ENCODE data around the gene GRB14.
"Not testable (repeated sequence)": the region's sequence is repeated elsewhere in the genome, so short reads cannot be mapped to it uniquely, and the experiment has no call there.

GRB14 gene

GRCh38 chr2:164561991-164562390, 59.3 kb downstream of the GRB14 start:
- Histone ChIP-seq H3K9me3 (ENCODE audit: control insufficient read depth, low read length) (no peaks in the 10 kb centered on the region), H3K4me1 (ENCODE audit: control insufficient read depth, insufficient read depth, low read length, poor library complexity, severe bottlenecking) (no peaks in the 10 kb centered on the region), H3K36me3 (ENCODE audit: control insufficient read depth, insufficient read depth, low read length) (no peaks in the 10 kb centered on the region), H3K27me3 (replicated peaks; ENCODE audit: control insufficient read depth, insufficient read depth, low read length, poor library complexity, severe bottlenecking) (no peaks in the 10 kb centered on the region), H3K27ac (ENCODE audit: insufficient read depth, low read length, poor library complexity, severe bottlenecking) (no peak overlapping the region), H3K4me3 (ENCODE audit: insufficient read depth, low read depth, low read length, poor library complexity, severe bottlenecking) (no peak overlapping the region)
- DNase-seq, result no peak

GRCh38 chr2:164561416-164561815, 59.9 kb downstream of the GRB14 start:
- no peaks in the 10 kb centered on the region for H3K36me3 ChIP-seq (ENCODE audit: control insufficient read depth, insufficient read depth, low read length)
- no peak overlapping the region for H3K27ac ChIP-seq (ENCODE audit: insufficient read depth, low read length, poor library complexity, severe bottlenecking)
- H3K27me3 ChIP-seq (replicated peaks; ENCODE audit: control insufficient read depth, insufficient read depth, low read length, poor library complexity, severe bottlenecking), result no peaks in the 10 kb centered on the region
- H3K4me3 ChIP-seq (ENCODE audit: insufficient read depth, low read depth, low read length, poor library complexity, severe bottlenecking), result no peak overlapping the region
- no peaks in the 10 kb centered on the region for H3K4me1 ChIP-seq (ENCODE audit: control insufficient read depth, insufficient read depth, low read length, poor library complexity, severe bottlenecking)
- no peak for DNase-seq
- no peaks in the 10 kb centered on the region for H3K9me3 ChIP-seq (ENCODE audit: control insufficient read depth, low read length)

DNA sequence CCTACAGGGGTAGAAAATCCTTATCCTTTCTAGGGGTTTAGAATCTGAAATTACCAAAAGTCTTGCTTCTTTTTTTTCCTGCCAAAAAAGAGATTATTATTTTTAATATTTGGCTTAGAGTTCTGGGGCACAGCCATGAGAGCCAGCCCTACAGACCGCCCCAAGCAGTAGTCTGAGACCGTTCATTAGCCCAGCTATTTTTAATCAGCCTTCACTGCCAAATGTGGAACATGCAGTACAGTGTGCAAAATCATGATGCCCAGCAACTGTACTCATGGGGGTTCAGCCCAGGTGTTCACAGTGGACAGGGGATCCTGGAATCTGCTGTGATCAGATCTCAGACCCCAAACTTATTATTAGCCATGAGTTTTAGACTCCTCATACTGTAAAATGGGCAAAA, 60.4 kb downstream of the GRB14 start:
- H3K4me1 ChIP-seq (ENCODE audit: control insufficient read depth, insufficient read depth, low read length, poor library complexity, severe bottlenecking), result no peaks in the 10 kb centered on the region
- H3K36me3 ChIP-seq (ENCODE audit: control insufficient read depth, insufficient read depth, low read length), result no peaks in the 10 kb centered on the region
- H3K27me3 ChIP-seq (replicated peaks; ENCODE audit: control insufficient read depth, insufficient read depth, low read length, poor library complexity, severe bottlenecking), result no peaks in the 10 kb centered on the region
- no peaks in the 10 kb centered on the region for H3K9me3 ChIP-seq (ENCODE audit: control insufficient read depth, low read length)
- DNase-seq, result no peak
- H3K4me3 ChIP-seq (ENCODE audit: insufficient read depth, low read depth, low read length, poor library complexity, severe bottlenecking), result no peak overlapping the region
- no peak overlapping the region for H3K27ac ChIP-seq (ENCODE audit: insufficient read depth, low read length, poor library complexity, severe bottlenecking)

DNA sequence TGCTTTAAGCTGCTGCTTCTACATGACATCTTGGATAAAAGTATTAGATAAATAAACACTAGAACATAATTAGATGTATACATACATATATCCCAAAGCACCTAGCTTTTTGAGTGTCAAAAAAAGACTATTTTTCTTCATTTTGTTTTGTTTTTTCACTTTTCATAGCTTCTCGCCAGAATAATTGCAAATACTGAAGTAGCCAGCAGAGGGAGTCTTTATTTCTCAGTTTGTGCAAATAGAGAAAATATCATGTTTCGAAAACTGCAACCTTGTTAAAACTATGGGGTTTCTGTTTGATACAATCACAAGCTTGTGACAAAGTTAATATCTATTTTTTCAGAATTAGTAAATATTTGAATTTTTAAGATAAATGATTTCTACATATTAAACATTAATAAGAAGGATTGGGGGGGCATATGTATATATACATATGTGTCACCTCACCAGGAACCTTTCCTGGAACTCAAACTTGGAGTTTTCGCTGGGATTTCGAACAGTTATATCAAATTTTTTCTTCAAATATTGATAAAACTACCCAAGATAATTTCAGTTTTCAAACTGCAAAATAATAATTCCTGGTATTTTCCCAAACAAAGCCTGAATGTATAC, 61.0 kb downstream of the GRB14 start:
- no peaks in the 10 kb centered on the region for H3K4me1 ChIP-seq (ENCODE audit: control insufficient read depth, insufficient read depth, low read length, poor library complexity, severe bottlenecking)
- H3K27me3 ChIP-seq (replicated peaks; ENCODE audit: control insufficient read depth, insufficient read depth, low read length, poor library complexity, severe bottlenecking), result no peaks in the 10 kb centered on the region
- H3K9me3 ChIP-seq (ENCODE audit: control insufficient read depth, low read length), result no peaks in the 10 kb centered on the region
- DNase-seq, result no peak
- H3K4me3 ChIP-seq (ENCODE audit: insufficient read depth, low read depth, low read length, poor library complexity, severe bottlenecking), result no peak overlapping the region
- no peak overlapping the region for H3K27ac ChIP-seq (ENCODE audit: insufficient read depth, low read length, poor library complexity, severe bottlenecking)
- H3K36me3 ChIP-seq (ENCODE audit: control insufficient read depth, insufficient read depth, low read length), result no peaks in the 10 kb centered on the region

GRCh38 chr2:164558450-164558849, 62.8 kb downstream of the GRB14 start:
- H3K9me3 ChIP-seq (ENCODE audit: control insufficient read depth, low read length), result no peaks in the 10 kb centered on the region
- H3K27me3 ChIP-seq (replicated peaks; ENCODE audit: control insufficient read depth, insufficient read depth, low read length, poor library complexity, severe bottlenecking), result no peaks in the 10 kb centered on the region
- H3K4me3 ChIP-seq (ENCODE audit: insufficient read depth, low read depth, low read length, poor library complexity, severe bottlenecking), result no peak overlapping the region
- H3K4me1 ChIP-seq (ENCODE audit: control insufficient read depth, insufficient read depth, low read length, poor library complexity, severe bottlenecking), result no peaks in the 10 kb centered on the region
- no peaks in the 10 kb centered on the region for H3K36me3 ChIP-seq (ENCODE audit: control insufficient read depth, insufficient read depth, low read length)
- H3K27ac ChIP-seq (ENCODE audit: insufficient read depth, low read length, poor library complexity, severe bottlenecking), result no peak overlapping the region
- no peak for DNase-seq

GRCh38 chr2:164554487-164554886, 66.8 kb downstream of the GRB14 start:
- no peaks in the 10 kb centered on the region for H3K4me1 ChIP-seq (ENCODE audit: control insufficient read depth, insufficient read depth, low read length, poor library complexity, severe bottlenecking)
- no peaks in the 10 kb centered on the region for H3K9me3 ChIP-seq (ENCODE audit: control insufficient read depth, low read length)
- DNase-seq, result no peak
- no peak overlapping the region for H3K27ac ChIP-seq (ENCODE audit: insufficient read depth, low read length, poor library complexity, severe bottlenecking)
- no peaks in the 10 kb centered on the region for H3K27me3 ChIP-seq (replicated peaks; ENCODE audit: control insufficient read depth, insufficient read depth, low read length, poor library complexity, severe bottlenecking)
- no peaks in the 10 kb centered on the region for H3K36me3 ChIP-seq (ENCODE audit: control insufficient read depth, insufficient read depth, low read length)
- no peak overlapping the region for H3K4me3 ChIP-seq (ENCODE audit: insufficient read depth, low read depth, low read length, poor library complexity, severe bottlenecking)

- Histone ChIP-seq H3K9me3 (ENCODE audit: control insufficient read depth, low read length) (no peaks in the 10 kb centered on the region), H3K4me1 (ENCODE audit: control insufficient read depth, insufficient read depth, low read length, poor library complexity, severe bottlenecking) (no peaks in the 10 kb centered on the region), H3K36me3 (ENCODE audit: control insufficient read depth, insufficient read depth, low read length) (no peaks in the 10 kb centered on the region), H3K27me3 (replicated peaks; ENCODE audit: control insufficient read depth, insufficient read depth, low read length, poor library complexity, severe bottlenecking) (no peaks in the 10 kb centered on the region), H3K4me3 (ENCODE audit: insufficient read depth, low read depth, low read length, poor library complexity, severe bottlenecking) (no peak overlapping the region), H3K27ac (ENCODE audit: insufficient read depth, low read length, poor library complexity, severe bottlenecking) (no peak overlapping the region)
- no peak for DNase-seq
Measured at GRCh38 chr2:164551519-164551918, 69.8 kb downstream of the GRB14 start.

- H3K4me3 ChIP-seq (ENCODE audit: insufficient read depth, low read depth, low read length, poor library complexity, severe bottlenecking); H3K27ac ChIP-seq (ENCODE audit: insufficient read depth, low read length, poor library complexity, severe bottlenecking); H3K27me3 ChIP-seq (replicated peaks; ENCODE audit: control insufficient read depth, insufficient read depth, low read length, poor library complexity, severe bottlenecking); H3K36me3 ChIP-seq (ENCODE audit: control insufficient read depth, insufficient read depth, low read length); H3K9me3 ChIP-seq (ENCODE audit: control insufficient read depth, low read length); DNase-seq; H3K4me1 ChIP-seq (ENCODE audit: control insufficient read depth, insufficient read depth, low read length, poor library complexity, severe bottlenecking): not testable (repeated sequence)
Measured at GRCh38 chr2:164549705-164550104, 71.6 kb downstream of the GRB14 start.

DNA sequence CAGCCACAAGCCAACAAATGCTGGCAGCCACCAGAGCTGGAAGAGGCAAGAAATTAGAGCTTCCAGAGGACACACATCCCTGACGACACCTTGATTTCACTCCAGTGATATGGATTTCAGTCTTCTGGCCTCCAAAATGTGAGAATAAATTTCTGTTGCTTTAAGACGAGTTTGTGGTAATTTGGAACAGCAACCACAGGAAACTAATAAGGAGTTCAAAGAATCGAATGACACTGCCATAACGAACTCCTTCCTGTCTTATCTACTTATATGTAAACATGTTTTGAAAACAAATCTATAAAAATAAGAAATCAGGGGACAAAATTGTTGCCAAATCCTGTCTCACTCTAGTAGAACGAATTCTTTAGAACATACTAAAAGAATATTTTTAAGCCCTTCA, 75.8 kb downstream of the GRB14 start:
- Histone ChIP-seq H3K4me3 (ENCODE audit: insufficient read depth, low read depth, low read length, poor library complexity, severe bottlenecking) (no peak overlapping the region), H3K9me3 (ENCODE audit: control insufficient read depth, low read length) (no peaks in the 10 kb centered on the region), H3K36me3 (ENCODE audit: control insufficient read depth, insufficient read depth, low read length) (no peaks in the 10 kb centered on the region), H3K4me1 (ENCODE audit: control insufficient read depth, insufficient read depth, low read length, poor library complexity, severe bottlenecking) (no peaks in the 10 kb centered on the region), H3K27ac (ENCODE audit: insufficient read depth, low read length, poor library complexity, severe bottlenecking) (no peak overlapping the region), H3K27me3 (replicated peaks; ENCODE audit: control insufficient read depth, insufficient read depth, low read length, poor library complexity, severe bottlenecking) (no peaks in the 10 kb centered on the region)
- no peak for DNase-seq

DNA sequence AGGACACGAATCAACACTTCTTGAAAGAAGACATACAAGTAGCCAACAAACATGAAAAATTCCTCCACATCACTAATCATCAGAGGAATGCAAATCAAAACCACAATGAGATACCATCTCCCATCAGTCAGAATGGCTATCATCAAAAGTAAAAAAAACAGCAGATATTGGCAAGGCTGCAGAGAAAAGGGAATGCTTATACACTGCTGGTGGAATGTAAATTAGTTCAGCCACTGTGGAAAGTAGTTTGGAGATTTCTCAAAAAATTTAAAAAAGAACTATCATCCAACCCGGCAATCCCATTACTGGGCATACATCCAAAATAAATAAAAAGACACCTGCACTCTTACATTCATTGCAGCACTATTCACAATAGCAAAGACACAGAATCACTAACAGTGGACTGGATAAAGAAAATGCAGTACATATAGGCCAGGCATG, 78.7 kb downstream of the GRB14 start:
- DNase-seq, result no peak
- H3K27ac ChIP-seq (ENCODE audit: insufficient read depth, low read length, poor library complexity, severe bottlenecking), result no peak overlapping the region
- H3K4me3 ChIP-seq (ENCODE audit: insufficient read depth, low read depth, low read length, poor library complexity, severe bottlenecking), result no peak overlapping the region
- no peaks in the 10 kb centered on the region for H3K9me3 ChIP-seq (ENCODE audit: control insufficient read depth, low read length)
- H3K4me1 ChIP-seq (ENCODE audit: control insufficient read depth, insufficient read depth, low read length, poor library complexity, severe bottlenecking), result no peaks in the 10 kb centered on the region
- H3K36me3 ChIP-seq (ENCODE audit: control insufficient read depth, insufficient read depth, low read length), result no peaks in the 10 kb centered on the region
- no peaks in the 10 kb centered on the region for H3K27me3 ChIP-seq (replicated peaks; ENCODE audit: control insufficient read depth, insufficient read depth, low read length, poor library complexity, severe bottlenecking)

Measured in effector memory CD4-positive, alpha-beta T cell (primary cell).